GM23338 (cell line): Measurements from ENCODE around the gene SGO2. TPM values are rescaled to one million over a fixed set of nuclear protein-coding genes. Genes with fewer than 3 reads are reported as not detected.

ENCODE experiments used
- ATAC-seq: fragments of 200-7000 bp; cut with Tn5 transposase; 3 replicates; pipeline ENCODE4 v1.9.1; 2020
- DNase-seq: peaks from one replicate; pipeline ENCODE4 v3.0.0-alpha.2; 2015; ENCODE audit warnings: low spot score
- H2AFZ ChIP-seq: fragments of 200-600 bp; sonication (generic); 2 replicates; pipeline ENCODE4 v1.8.0; 2016; ENCODE audit warnings: antibody characterized with exemption, mild to moderate bottlenecking, moderate library complexity
- H3F3A ChIP-seq: fragments of 200-600 bp; sonication (generic); replicated peaks from 2 replicates; pipeline ENCODE4 v1.8.0; 2017; ENCODE audit warnings: antibody characterized with exemption, mixed run types, low read depth
- H3K27ac ChIP-seq: fragments of 200-600 bp; sonication (generic); 2 replicates; pipeline ENCODE4 v1.6.1; 2016; ENCODE audit warnings: low read depth
- H3K27me3 ChIP-seq: fragments of 200-600 bp; sonication (generic); 2 replicates; pipeline ENCODE4 v1.8.0; 2016; ENCODE audit warnings: mild to moderate bottlenecking, mixed run types, moderate library complexity; ENCODE audit not compliant: insufficient read depth
- H3K36me3 ChIP-seq: fragments of 200-600 bp; sonication (generic); 2 replicates; pipeline ENCODE4 v1.8.0; 2016; ENCODE audit warnings: mild to moderate bottlenecking; ENCODE audit not compliant: insufficient read depth
- H3K4me1 ChIP-seq: fragments of 200-600 bp; sonication (generic); 2 replicates; pipeline ENCODE4 v1.8.0; 2016; ENCODE audit warnings: mild to moderate bottlenecking, moderate library complexity; ENCODE audit not compliant: insufficient read depth
- H3K4me2 ChIP-seq: fragments of 200-600 bp; sonication (generic); 2 replicates; pipeline ENCODE4 v1.7.1; 2017; ENCODE audit warnings: mixed run types
- H3K4me3 ChIP-seq: fragments of 200-600 bp; sonication (generic); 2 replicates; pipeline ENCODE4 v1.6.1; 2016; ENCODE audit warnings: mixed run types
- H3K79me2 ChIP-seq: fragments of 200-600 bp; sonication (generic); replicated peaks from 2 replicates; pipeline ENCODE4 v1.8.0; 2017; ENCODE audit warnings: mild to moderate bottlenecking; ENCODE audit not compliant: insufficient read depth
- H3K9me2 ChIP-seq: fragments of 200-600 bp; sonication (generic); 2 replicates; pipeline ENCODE4 v1.8.0; 2017; ENCODE audit not compliant: insufficient read depth
- H4K20me1 ChIP-seq: fragments of 200-600 bp; sonication (generic); replicated peaks from 2 replicates; pipeline ENCODE4 v1.8.0; 2017; ENCODE audit warnings: mild to moderate bottlenecking; ENCODE audit not compliant: insufficient read depth
- H3K27ac Mint-ChIP-seq: 2 replicates; pipeline ENCODE4 v1.8.0; 2020; ENCODE audit warnings: inconsistent platforms, mild to moderate bottlenecking, moderate library complexity, mixed read lengths
- H3K27me3 Mint-ChIP-seq: 3 replicates; pipeline ENCODE4 v1.8.0; 2022; ENCODE audit warnings: low read depth, mild to moderate bottlenecking, moderate library complexity, mixed read lengths, inconsistent platforms; ENCODE audit not compliant: insufficient read depth, poor library complexity
- H3K36me3 Mint-ChIP-seq: 3 replicates; pipeline ENCODE4 v1.8.0; 2021; ENCODE audit warnings: low read depth, mild to moderate bottlenecking, inconsistent platforms, moderate library complexity, mixed read lengths
- H3K4me1 Mint-ChIP-seq: 3 replicates; pipeline ENCODE4 v1.8.0; 2020; ENCODE audit warnings: mild to moderate bottlenecking, inconsistent platforms, mixed read lengths
- H3K4me3 Mint-ChIP-seq: 3 replicates; pipeline ENCODE4 v1.8.0; 2021; ENCODE audit warnings: moderate library complexity, mild to moderate bottlenecking, inconsistent platforms, mixed read lengths
- H3K9me3 Mint-ChIP-seq: 3 replicates; pipeline ENCODE4 v1.8.0; 2020; ENCODE audit warnings: moderate library complexity, mild to moderate bottlenecking, inconsistent platforms, mixed read lengths
- CREB1 ChIP-seq: fragments of 250-450 bp; sonication (Bioruptor Pico); IDR thresholded peaks from 2 replicates; pipeline ENCODE4 v1.5.0; 2020; ENCODE audit warnings: low read depth, mild to moderate bottlenecking, moderate library complexity
- CTCF ChIP-seq, 2 experiments: fragments of 200-600 bp in 1 of 2; sonication (generic) in 1 of 2; conservative IDR thresholded peaks; 2 replicates each; pipeline versions ENCODE4 v1.5.1 to v1.6.1; 2016 to 2017; ENCODE audit warnings: antibody characterized with exemption in 2 of 2, low read depth in 2 of 2, mild to moderate bottlenecking in 2 of 2, moderate library complexity in 1 of 2
- ETS1 ChIP-seq: IDR thresholded peaks from 2 replicates; pipeline ENCODE4 v1.6.1; 2016; ENCODE audit warnings: antibody characterized with exemption
- EZH2 ChIP-seq: fragments of 200-600 bp; sonication (generic); IDR thresholded peaks from one replicate; pipeline ENCODE4 v1.8.0; 2017; ENCODE audit warnings: antibody characterized with exemption, mild to moderate bottlenecking, low read depth; ENCODE audit not compliant: unreplicated experiment
- EZH2phosphoT487 ChIP-seq: fragments of 200-600 bp; sonication (generic); IDR thresholded peaks from one replicate; pipeline ENCODE4 v1.8.1; 2018; ENCODE audit warnings: antibody characterized with exemption; ENCODE audit not compliant: unreplicated experiment
- JUNB ChIP-seq: IDR thresholded peaks from one replicate; pipeline ENCODE4 v1.6.1; 2016; ENCODE audit warnings: antibody characterized with exemption; ENCODE audit not compliant: unreplicated experiment
- NANOG ChIP-seq: IDR thresholded peaks from 2 replicates; pipeline ENCODE4 v1.6.1; 2016; ENCODE audit warnings: antibody characterized with exemption, borderline replicate concordance
- POLR2AphosphoS5 ChIP-seq: IDR thresholded peaks from 2 replicates; pipeline ENCODE4 v1.6.1; 2016; ENCODE audit warnings: antibody characterized with exemption, low read depth
- STAT1 ChIP-seq: IDR thresholded peaks from one replicate; pipeline ENCODE4 v1.6.1; 2016; ENCODE audit warnings: antibody characterized with exemption; ENCODE audit not compliant: unreplicated experiment
- ZNF114 ChIP-seq: fragments of 250-450 bp; sonication (Bioruptor Pico); IDR thresholded peaks from 2 replicates; pipeline ENCODE4 v1.5.0; 2020; ENCODE audit warnings: mild to moderate bottlenecking, moderate library complexity
- polyA plus RNA-seq: library from polyadenylated mRNA; unstranded; fragments of >200 nt; fragmentation: Nextera tagmentation; extraction: Ambion mirVana; gene quantifications from 2 replicates; pipeline ENCODE4 v1.2.1, GENCODE V29; 2016
- total RNA-seq: library from RNA; depleted of rRNA; stranded (reverse); fragments of >200 nt; shearing (Covaris generic); gene quantifications from 2 replicates; pipeline ENCODE4 v1.2.3, GENCODE V29; 2014
- TF ChIP-seq, protein P1 (sequence below): IDR thresholded peaks from one replicate; pipeline ENCODE4 v1.6.1; 2018; ENCODE audit warnings: antibody characterized with exemption; ENCODE audit not compliant: unreplicated experiment

The SGO2 gene
- total and polyA plus RNA-seq, 2 experiments from 2014 or later: 32.6 to 47.7 TPM

DNA sequence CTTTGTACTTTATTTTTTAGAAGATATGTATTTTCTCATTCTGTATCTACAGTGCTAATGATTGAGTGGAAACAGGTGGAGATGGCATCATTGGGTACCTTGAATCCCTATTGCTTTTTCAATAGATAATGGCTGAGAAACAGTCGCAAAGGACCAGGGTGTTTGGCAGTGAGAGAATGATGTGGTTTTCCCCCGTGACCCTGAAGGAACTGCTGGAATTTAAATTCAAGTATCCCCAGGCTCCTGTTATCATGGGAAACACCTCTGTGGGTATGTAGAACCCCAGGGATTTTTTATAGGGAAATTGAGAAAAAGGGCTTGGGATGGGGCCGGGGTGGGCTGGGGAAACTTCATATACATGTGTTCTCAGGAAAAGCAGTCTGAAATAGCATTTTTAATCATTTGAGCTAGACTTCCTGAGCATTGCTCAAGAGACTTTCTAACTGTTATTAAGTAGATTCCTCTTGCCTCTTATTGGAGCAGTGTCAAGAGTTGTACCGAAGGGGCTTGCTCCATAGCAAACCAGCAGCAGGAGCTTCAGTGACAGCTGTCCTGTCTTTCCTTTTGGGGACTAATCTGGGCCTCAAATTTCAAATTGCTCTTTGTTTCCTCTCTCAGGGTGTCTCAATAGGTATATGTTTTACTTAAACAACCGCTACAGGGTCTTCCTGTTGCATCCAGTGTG is 78.7 kb downstream of the SGO2 start:
- H2AFZ ChIP-seq: no peak overlapping the region
- H3F3A ChIP-seq: no peaks in the 10 kb centered on the region
- H3K4me1 Mint-ChIP-seq: no peaks in the 10 kb centered on the region
- H3K4me3 ChIP-seq: no peak overlapping the region
- peaks cover 10% of the 10 kb centered on the region; the same call in 1 of the 3 replicates for H3K36me3 Mint-ChIP-seq
- H3K4me3 Mint-ChIP-seq: no peak overlapping the region
- DNase-seq (no peak), ATAC-seq (no peak)
- no peaks in the 10 kb centered on the region for H3K79me2 ChIP-seq
- no peak overlapping the region for H3K4me2 ChIP-seq
- H3K9me3 Mint-ChIP-seq: no peaks in the 10 kb centered on the region
- H3K27me3 ChIP-seq: no peaks in the 10 kb centered on the region
- H3K27ac Mint-ChIP-seq: no peak overlapping the region
- no peaks in the 10 kb centered on the region for H3K9me2 ChIP-seq
- H4K20me1 ChIP-seq: peaks cover 4% of the 10 kb centered on the region; the same call in 1 of the 2 replicates
- H3K4me1 ChIP-seq: no peaks in the 10 kb centered on the region
- H3K27me3 Mint-ChIP-seq: no peaks in the 10 kb centered on the region
- no peak overlapping the region for H3K27ac ChIP-seq
- no peaks in the 10 kb centered on the region for H3K36me3 ChIP-seq
- TF ChIP-seq CREB1 (CRISPR knock-in tag) (no peak), STAT1 (no peak), JUNB (no peak), EZH2phosphoT487 (no peak), CTCF (conservative IDR thresholded peaks at IDR 0.05; ENCODE audit: low read depth in 2 of 2) (no peak), ETS1 (no peak), NANOG (no peak), EZH2 (no peak), ZNF114 (CRISPR knock-in tag) (no peak), POLR2AphosphoS5 (no peak)
- TF ChIP-seq, protein P1, sequence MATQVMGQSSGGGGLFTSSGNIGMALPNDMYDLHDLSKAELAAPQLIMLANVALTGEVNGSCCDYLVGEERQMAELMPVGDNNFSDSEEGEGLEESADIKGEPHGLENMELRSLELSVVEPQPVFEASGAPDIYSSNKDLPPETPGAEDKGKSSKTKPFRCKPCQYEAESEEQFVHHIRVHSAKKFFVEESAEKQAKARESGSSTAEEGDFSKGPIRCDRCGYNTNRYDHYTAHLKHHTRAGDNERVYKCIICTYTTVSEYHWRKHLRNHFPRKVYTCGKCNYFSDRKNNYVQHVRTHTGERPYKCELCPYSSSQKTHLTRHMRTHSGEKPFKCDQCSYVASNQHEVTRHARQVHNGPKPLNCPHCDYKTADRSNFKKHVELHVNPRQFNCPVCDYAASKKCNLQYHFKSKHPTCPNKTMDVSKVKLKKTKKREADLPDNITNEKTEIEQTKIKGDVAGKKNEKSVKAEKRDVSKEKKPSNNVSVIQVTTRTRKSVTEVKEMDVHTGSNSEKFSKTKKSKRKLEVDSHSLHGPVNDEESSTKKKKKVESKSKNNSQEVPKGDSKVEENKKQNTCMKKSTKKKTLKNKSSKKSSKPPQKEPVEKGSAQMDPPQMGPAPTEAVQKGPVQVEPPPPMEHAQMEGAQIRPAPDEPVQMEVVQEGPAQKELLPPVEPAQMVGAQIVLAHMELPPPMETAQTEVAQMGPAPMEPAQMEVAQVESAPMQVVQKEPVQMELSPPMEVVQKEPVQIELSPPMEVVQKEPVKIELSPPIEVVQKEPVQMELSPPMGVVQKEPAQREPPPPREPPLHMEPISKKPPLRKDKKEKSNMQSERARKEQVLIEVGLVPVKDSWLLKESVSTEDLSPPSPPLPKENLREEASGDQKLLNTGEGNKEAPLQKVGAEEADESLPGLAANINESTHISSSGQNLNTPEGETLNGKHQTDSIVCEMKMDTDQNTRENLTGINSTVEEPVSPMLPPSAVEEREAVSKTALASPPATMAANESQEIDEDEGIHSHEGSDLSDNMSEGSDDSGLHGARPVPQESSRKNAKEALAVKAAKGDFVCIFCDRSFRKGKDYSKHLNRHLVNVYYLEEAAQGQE: no peak
